ENCODE data around the gene PITPNM2. TPM values are rescaled to one million over a fixed set of nuclear protein-coding genes. Genes with fewer than 3 reads are reported as not detected.
"Not testable (repeated sequence)": the region's sequence is repeated elsewhere in the genome, so short reads cannot be mapped to it uniquely, and the experiment has no call there.

PITPNM2 gene
- total RNA-seq, 1 donor: 3.9 TPM

DNA sequence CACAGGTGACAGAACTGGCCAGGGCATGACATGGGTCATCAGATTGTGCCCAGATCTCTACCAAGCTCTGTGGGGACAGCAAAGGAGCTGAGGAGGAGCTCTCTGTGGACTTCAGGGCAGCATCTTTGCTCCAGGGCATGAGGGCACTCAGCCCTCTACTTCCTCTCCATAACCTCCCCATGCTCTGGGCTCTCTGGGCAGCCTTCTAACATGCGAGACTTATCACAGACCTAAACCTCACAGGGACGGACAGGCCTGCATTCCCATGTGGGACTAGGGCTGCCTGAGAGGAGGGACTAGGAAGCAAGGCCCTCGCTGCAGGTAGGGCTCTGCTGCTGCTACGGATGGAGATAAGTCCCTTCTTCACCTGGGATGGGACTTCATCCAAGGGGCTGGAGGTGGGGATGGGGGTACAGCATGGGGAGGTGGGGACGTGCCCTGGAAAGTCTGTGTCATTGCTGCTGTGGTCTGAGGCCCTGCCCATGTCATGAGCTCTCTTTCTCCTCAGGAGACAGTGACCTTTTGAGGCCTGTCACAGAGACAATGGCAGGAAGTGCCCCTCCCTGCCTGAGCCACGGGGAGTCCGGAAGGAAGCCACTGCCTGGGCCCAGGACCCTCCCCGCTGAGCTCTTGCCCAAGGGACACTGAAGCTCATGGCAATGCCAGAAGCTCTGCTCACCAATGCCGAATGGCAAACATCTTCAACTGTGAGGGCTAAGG is 44.1 kb downstream of the PITPNM2 start:
- TF ChIP-seq, protein P1, sequence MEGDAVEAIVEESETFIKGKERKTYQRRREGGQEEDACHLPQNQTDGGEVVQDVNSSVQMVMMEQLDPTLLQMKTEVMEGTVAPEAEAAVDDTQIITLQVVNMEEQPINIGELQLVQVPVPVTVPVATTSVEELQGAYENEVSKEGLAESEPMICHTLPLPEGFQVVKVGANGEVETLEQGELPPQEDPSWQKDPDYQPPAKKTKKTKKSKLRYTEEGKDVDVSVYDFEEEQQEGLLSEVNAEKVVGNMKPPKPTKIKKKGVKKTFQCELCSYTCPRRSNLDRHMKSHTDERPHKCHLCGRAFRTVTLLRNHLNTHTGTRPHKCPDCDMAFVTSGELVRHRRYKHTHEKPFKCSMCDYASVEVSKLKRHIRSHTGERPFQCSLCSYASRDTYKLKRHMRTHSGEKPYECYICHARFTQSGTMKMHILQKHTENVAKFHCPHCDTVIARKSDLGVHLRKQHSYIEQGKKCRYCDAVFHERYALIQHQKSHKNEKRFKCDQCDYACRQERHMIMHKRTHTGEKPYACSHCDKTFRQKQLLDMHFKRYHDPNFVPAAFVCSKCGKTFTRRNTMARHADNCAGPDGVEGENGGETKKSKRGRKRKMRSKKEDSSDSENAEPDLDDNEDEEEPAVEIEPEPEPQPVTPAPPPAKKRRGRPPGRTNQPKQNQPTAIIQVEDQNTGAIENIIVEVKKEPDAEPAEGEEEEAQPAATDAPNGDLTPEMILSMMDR (IDR thresholded peaks at IDR 0.05; ENCODE audit: insufficient read depth, low read depth, low read length): no peak
- DNase-seq (ENCODE audit: low read depth): no peak
- H3K4me3 ChIP-seq (ENCODE audit: low read depth, low read length): no peak overlapping the region

DNA sequence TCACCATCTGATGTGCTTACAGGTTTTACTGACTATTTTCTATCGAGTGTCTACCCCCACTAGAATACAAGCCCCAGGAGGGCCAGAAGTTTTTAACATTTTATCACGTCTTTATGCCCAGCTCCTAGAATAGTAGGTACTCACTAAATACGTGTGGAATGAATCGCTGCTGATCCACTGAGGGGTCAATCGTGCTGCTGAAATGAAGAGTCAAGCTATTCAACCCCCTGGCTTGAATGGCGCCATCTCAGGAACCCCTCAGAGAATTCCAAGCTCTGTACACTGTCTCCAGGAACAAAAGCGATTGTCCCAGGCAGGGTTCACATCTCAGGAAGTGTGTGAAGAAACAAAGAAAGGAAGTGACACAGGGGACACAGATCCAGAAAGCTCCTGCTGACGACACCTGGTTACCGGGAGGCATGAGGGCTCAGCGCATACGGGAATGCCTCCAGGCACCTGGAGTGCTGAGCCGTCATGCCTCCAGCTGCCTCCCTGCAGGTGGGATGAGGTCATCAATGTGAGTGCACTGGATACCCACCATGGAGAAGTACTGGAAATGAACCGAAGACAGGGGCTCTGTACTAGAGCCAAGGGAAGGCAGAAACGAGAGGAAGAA is 45.6 kb downstream of the PITPNM2 start:
- DNase-seq (ENCODE audit: low read depth): no peak
- H3K4me3 ChIP-seq (ENCODE audit: low read depth, low read length): no peak overlapping the region
- TF ChIP-seq, protein P1 (IDR thresholded peaks at IDR 0.05; ENCODE audit: insufficient read depth, low read depth, low read length): no peak

DNA sequence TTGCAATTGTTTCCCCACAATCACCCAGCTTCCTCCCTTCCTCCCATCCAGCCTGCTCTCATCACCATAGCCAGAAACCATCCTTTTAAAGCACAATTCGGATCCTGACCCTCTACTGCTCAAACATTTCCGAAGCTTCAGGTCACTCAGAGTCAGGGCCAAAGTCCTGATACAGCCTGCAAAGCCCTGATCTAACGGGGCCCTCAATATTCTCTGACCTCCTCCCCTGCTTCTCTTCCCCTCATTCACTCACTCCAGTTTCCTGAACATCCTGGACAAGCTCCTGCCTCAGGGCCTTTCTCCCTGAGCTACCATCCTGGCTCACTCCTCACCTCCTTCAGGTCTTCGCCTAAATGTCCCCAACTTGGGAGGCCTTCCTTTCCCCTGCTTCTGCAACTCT is 46.1 kb downstream of the PITPNM2 start:
- no peak for DNase-seq (ENCODE audit: low read depth)
- TF ChIP-seq, protein P1 (IDR thresholded peaks at IDR 0.05; ENCODE audit: insufficient read depth, low read depth, low read length): no peak
- no peak overlapping the region for H3K4me3 ChIP-seq (ENCODE audit: low read depth, low read length)

DNA sequence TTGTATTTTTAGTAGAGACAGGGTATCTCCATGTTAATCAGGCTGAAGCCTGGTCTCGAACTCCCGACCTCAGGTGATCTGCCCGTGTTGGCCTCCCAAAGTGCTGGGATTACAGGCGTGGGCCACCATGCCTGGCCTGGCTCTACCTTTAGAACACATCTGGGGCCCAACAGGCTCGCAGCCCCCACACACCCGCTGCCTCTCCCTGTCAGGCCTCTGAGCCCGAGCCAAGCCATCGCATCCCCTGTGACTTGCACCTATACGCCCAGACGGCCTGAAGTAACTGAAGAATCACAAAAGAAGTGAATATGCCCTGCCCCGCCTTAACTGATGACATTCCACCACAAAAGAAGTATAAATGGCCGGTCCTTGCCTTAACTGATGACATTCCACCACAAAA is 46.8 kb downstream of the PITPNM2 start:
- H3K4me3 ChIP-seq (ENCODE audit: low read depth, low read length); DNase-seq (ENCODE audit: low read depth): not testable (repeated sequence)

DNA sequence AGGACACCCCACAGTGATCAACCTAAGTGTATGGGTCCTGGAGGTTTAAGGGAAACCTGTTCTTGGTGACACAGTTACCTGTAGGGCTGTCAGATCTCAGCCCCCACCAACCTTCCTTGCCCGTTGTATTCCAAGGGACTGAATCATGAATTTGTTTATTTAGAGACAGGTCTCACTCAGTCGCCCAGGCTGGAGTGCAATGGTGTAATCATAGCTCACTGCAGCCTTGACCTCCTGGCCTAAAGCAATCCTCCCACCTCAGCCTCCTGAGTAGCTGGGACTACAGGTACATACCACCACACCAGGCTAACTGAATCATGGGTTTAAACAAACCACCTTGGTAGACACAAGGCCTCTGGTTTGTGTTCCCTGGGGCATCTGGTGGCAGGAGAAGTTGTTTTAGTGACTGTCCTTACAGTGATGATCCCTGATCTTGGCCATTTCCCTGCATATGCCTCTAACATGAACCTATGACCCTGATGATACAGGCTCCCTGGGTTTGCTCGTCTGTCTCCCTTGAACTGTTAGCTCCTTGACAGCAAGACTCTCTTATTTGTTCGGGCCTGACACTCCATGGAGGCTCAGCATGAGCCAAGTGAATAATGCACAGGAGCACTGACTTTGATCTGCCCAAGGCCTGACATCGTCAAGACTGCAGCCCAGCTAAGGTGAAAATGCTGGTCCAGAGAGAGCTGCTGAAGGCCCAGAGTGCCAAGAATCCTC is 47.9 kb downstream of the PITPNM2 start:
- no peak overlapping the region for H3K4me3 ChIP-seq (ENCODE audit: low read depth, low read length)
- no peak for DNase-seq (ENCODE audit: low read depth)
- TF ChIP-seq, protein P1 (IDR thresholded peaks at IDR 0.05; ENCODE audit: insufficient read depth, low read depth, low read length): no peak

DNA sequence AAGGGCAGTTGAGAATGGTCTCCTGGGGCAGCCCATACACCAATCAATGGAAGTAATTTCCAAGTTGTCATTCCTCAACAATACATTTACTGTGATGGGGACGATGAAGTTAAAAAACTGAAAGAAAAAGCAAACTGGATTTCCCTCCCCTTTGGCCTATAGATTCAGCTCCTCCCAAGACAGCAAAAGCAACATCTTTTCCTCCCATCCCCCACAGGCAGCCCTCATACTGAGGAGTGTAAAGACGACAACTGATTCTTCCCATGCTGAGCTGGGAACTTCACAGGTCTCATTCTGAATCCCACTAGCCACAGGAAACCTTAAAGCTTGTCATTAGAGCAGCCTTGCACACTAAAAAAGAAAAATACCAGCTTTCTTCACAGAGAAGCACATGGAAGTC is 48.5 kb downstream of the PITPNM2 start:
- TF ChIP-seq, protein P1 (IDR thresholded peaks at IDR 0.05; ENCODE audit: insufficient read depth, low read depth, low read length): no peak

DNA sequence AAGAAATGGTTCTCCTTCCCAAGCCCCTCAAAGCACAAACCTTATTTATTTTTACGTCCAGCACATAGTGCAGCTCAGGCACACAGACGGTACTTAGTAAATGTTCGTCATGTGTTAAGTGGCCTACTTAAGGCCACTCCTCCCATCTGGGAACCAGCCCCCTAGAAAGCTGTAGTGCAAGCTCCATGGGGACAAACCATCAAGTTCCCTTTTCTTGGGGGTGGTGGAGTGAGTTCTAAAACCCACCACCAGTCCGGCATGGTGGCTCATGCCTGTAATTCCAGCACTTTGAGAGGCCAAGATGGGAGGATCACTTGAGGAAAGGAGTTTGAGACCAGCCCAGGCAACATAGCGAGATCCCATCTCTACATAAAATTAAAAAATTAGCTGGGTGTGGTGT is 49.4 kb downstream of the PITPNM2 start:
- no peak for DNase-seq (ENCODE audit: low read depth)
- TF ChIP-seq, protein P1 (IDR thresholded peaks at IDR 0.05; ENCODE audit: insufficient read depth, low read depth, low read length): no peak

More for the DNA sequence above, 48.5 kb downstream of the PITPNM2 start:
- no peak for DNase-seq (ENCODE audit: low read depth)
- no peak overlapping the region for H3K4me3 ChIP-seq (ENCODE audit: low read depth, low read length)

More for the DNA sequence above, 49.4 kb downstream of the PITPNM2 start:
- no peak overlapping the region for H3K4me3 ChIP-seq (ENCODE audit: low read depth, low read length)
